ENCODE results near the gene ACER2.

The ACER2 gene

GRCh38 chr9:19481121-19481870 lies 72.5 kb downstream of the ACER2 start:
- H2BK5ac ChIP-seq (ENCODE audit: low read depth, low read length, poor library complexity) = no peak overlapping the region
- no peaks in the 10 kb centered on the region for H3K36me3 ChIP-seq (ENCODE audit: control insufficient read depth in 1 of 2, insufficient read depth in 2 of 2, low read length in 2 of 2)
- no peaks in the 10 kb centered on the region for H3K9me3 ChIP-seq (ENCODE audit: insufficient read depth, low read depth, low read length)
- no peak overlapping the region for H3K14ac ChIP-seq (ENCODE audit: low read length)
- H3K79me1 ChIP-seq (ENCODE audit: low read length) = no peaks in the 10 kb centered on the region
- H2BK120ac ChIP-seq (ENCODE audit: insufficient read depth, low read length, poor library complexity) = no peak overlapping the region
- no peaks in the 10 kb centered on the region for H3K27me3 ChIP-seq (ENCODE audit: insufficient read depth, low read length)
- no peak overlapping the region for H2AFZ ChIP-seq (ENCODE audit: insufficient read depth, low read length, poor library complexity)
- no peak overlapping the region for H4K91ac ChIP-seq (ENCODE audit: low read depth, low read length)
- no peak overlapping the region for H3K4ac ChIP-seq (ENCODE audit: low read depth, low read length)
- no peak overlapping the region for H2AK5ac ChIP-seq (ENCODE audit: low read length)
- H3K18ac ChIP-seq (ENCODE audit: low read length) = no peak overlapping the region
- no peak for DNase-seq
- H3K79me2 ChIP-seq (ENCODE audit: control insufficient read depth, insufficient read depth, low read length, poor library complexity) = no peaks in the 10 kb centered on the region
- H3K27ac ChIP-seq (ENCODE audit: low read depth, low read length) = no peak overlapping the region
- H3K9ac ChIP-seq (ENCODE audit: low read length) = no peak overlapping the region
- H3K4me1 ChIP-seq (ENCODE audit: control insufficient read depth in 1 of 2, insufficient read depth in 2 of 2, low read length in 2 of 2) = no peaks in the 10 kb centered on the region
- H3K4me2 ChIP-seq (ENCODE audit: low read length) = no peak overlapping the region
- H4K8ac ChIP-seq (ENCODE audit: low read depth, low read length) = no peak overlapping the region
- no peak overlapping the region for H3K4me3 ChIP-seq (ENCODE audit: low read depth, low read length)
- H4K12ac ChIP-seq (ENCODE audit: low read depth, low read length) = no peak overlapping the region
- no peak overlapping the region for H3K23ac ChIP-seq (ENCODE audit: low read length)
- no CpG with 5 or more reads among the region's 10 CpGs for WGBS (ENCODE audit: extremely low coverage, insufficient coverage, insufficient read length)
- no peak overlapping the region for H2BK12ac ChIP-seq (ENCODE audit: low read length)

DNA sequence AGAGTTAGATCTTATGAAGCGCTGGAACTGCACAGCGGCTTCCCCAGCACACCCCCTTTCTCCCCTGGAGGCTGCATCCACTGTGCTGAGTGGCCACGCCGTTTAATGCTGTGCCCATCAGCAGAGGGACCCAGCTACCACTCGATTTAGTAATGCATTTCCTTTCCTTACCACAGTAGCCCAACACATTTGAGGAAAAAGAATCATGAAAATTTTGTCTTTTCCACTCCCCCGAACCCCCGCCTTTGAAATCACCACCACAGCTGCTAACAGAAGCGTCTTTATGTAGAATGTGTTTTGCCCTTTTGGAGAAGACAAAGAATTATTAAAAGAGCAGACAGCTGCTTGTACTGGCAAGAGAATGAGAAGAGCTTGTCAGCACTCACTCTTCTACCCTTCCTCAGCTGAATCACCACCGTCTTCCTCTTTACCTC lies 73.2 kb downstream of the ACER2 start:
- Histone ChIP-seq H3K14ac (ENCODE audit: low read length) (no peak overlapping the region), H3K79me2 (ENCODE audit: control insufficient read depth, insufficient read depth, low read length, poor library complexity) (no peaks in the 10 kb centered on the region), H3K79me1 (ENCODE audit: low read length) (no peaks in the 10 kb centered on the region), H2BK120ac (ENCODE audit: insufficient read depth, low read length, poor library complexity) (no peak overlapping the region), H3K27ac (ENCODE audit: low read depth, low read length) (no peak overlapping the region), H3K23ac (ENCODE audit: low read length) (no peak overlapping the region), H3K4me2 (ENCODE audit: low read length) (no peak overlapping the region), H3K4ac (ENCODE audit: low read depth, low read length) (no peak overlapping the region), H2AFZ (ENCODE audit: insufficient read depth, low read length, poor library complexity) (no peak overlapping the region), H4K91ac (ENCODE audit: low read depth, low read length) (no peak overlapping the region), H2AK5ac (ENCODE audit: low read length) (no peak overlapping the region), H3K36me3 (ENCODE audit: control insufficient read depth in 1 of 2, insufficient read depth in 2 of 2, low read length in 2 of 2) (no peaks in the 10 kb centered on the region), H3K27me3 (ENCODE audit: insufficient read depth, low read length) (no peaks in the 10 kb centered on the region), H2BK5ac (ENCODE audit: low read depth, low read length, poor library complexity) (no peak overlapping the region), H4K8ac (ENCODE audit: low read depth, low read length) (no peak overlapping the region), H3K9me3 (ENCODE audit: insufficient read depth, low read depth, low read length) (no peaks in the 10 kb centered on the region), H2BK12ac (ENCODE audit: low read length) (no peak overlapping the region), H3K18ac (ENCODE audit: low read length) (no peak overlapping the region), H3K4me1 (ENCODE audit: control insufficient read depth in 1 of 2, insufficient read depth in 2 of 2, low read length in 2 of 2) (no peaks in the 10 kb centered on the region), H4K12ac (ENCODE audit: low read depth, low read length) (no peak overlapping the region), H3K9ac (ENCODE audit: low read length) (no peak overlapping the region), H3K4me3 (ENCODE audit: low read depth, low read length) (no peak overlapping the region)
- no peak for DNase-seq
- WGBS (ENCODE audit: extremely low coverage, insufficient coverage, insufficient read length) = no CpG with 5 or more reads among the region's 9 CpGs

- H3K4me3 ChIP-seq (ENCODE audit: low read depth, low read length) = no peak overlapping the region
- H3K4ac ChIP-seq (ENCODE audit: low read depth, low read length) = no peak overlapping the region
- H4K91ac ChIP-seq (ENCODE audit: low read depth, low read length) = no peak overlapping the region
- no peak overlapping the region for H3K4me2 ChIP-seq (ENCODE audit: low read length)
- H3K18ac ChIP-seq (ENCODE audit: low read length) = no peak overlapping the region
- no CpG with 5 or more reads among the region's 1 CpG for WGBS (ENCODE audit: extremely low coverage, insufficient coverage, insufficient read length)
- no peak overlapping the region for H2BK5ac ChIP-seq (ENCODE audit: low read depth, low read length, poor library complexity)
- H2AFZ ChIP-seq (ENCODE audit: insufficient read depth, low read length, poor library complexity) = no peak overlapping the region
- H2BK12ac ChIP-seq (ENCODE audit: low read length) = no peak overlapping the region
- no peaks in the 10 kb centered on the region for H3K36me3 ChIP-seq (ENCODE audit: control insufficient read depth in 1 of 2, insufficient read depth in 2 of 2, low read length in 2 of 2)
- H3K9me3 ChIP-seq (ENCODE audit: insufficient read depth, low read depth, low read length) = no peaks in the 10 kb centered on the region
- H3K4me1 ChIP-seq (ENCODE audit: control insufficient read depth in 1 of 2, insufficient read depth in 2 of 2, low read length in 2 of 2) = no peaks in the 10 kb centered on the region
- no peak overlapping the region for H2BK120ac ChIP-seq (ENCODE audit: insufficient read depth, low read length, poor library complexity)
- H3K27ac ChIP-seq (ENCODE audit: low read depth, low read length) = no peak overlapping the region
- H4K8ac ChIP-seq (ENCODE audit: low read depth, low read length) = no peak overlapping the region
- no peak overlapping the region for H3K23ac ChIP-seq (ENCODE audit: low read length)
- H2AK5ac ChIP-seq (ENCODE audit: low read length) = no peak overlapping the region
- DNase-seq = no peak
- H3K79me1 ChIP-seq (ENCODE audit: low read length) = no peaks in the 10 kb centered on the region
- H3K79me2 ChIP-seq (ENCODE audit: control insufficient read depth, insufficient read depth, low read length, poor library complexity) = no peaks in the 10 kb centered on the region
- H4K12ac ChIP-seq (ENCODE audit: low read depth, low read length) = no peak overlapping the region
- no peak overlapping the region for H3K9ac ChIP-seq (ENCODE audit: low read length)
- no peak overlapping the region for H3K14ac ChIP-seq (ENCODE audit: low read length)
- H3K27me3 ChIP-seq (ENCODE audit: insufficient read depth, low read length) = no peaks in the 10 kb centered on the region
Observed at GRCh38 chr9:19484699-19485098, 75.9 kb downstream of the ACER2 start.

GRCh38 chr9:19485193-19485592 lies 76.4 kb downstream of the ACER2 start:
- no peak overlapping the region for H3K4ac ChIP-seq (ENCODE audit: low read depth, low read length)
- H3K27ac ChIP-seq (ENCODE audit: low read depth, low read length) = no peak overlapping the region
- no peak overlapping the region for H4K12ac ChIP-seq (ENCODE audit: low read depth, low read length)
- H4K91ac ChIP-seq (ENCODE audit: low read depth, low read length) = no peak overlapping the region
- no peak overlapping the region for H3K4me3 ChIP-seq (ENCODE audit: low read depth, low read length)
- WGBS (ENCODE audit: extremely low coverage, insufficient coverage, insufficient read length) = no CpG with 5 or more reads among the region's 2 CpGs
- no peak overlapping the region for H4K8ac ChIP-seq (ENCODE audit: low read depth, low read length)
- H2BK12ac ChIP-seq (ENCODE audit: low read length) = no peak overlapping the region
- H3K36me3 ChIP-seq (ENCODE audit: control insufficient read depth in 1 of 2, insufficient read depth in 2 of 2, low read length in 2 of 2) = no peaks in the 10 kb centered on the region
- no peaks in the 10 kb centered on the region for H3K9me3 ChIP-seq (ENCODE audit: insufficient read depth, low read depth, low read length)
- no peak overlapping the region for H3K9ac ChIP-seq (ENCODE audit: low read length)
- H2AFZ ChIP-seq (ENCODE audit: insufficient read depth, low read length, poor library complexity) = no peak overlapping the region
- H3K79me2 ChIP-seq (ENCODE audit: control insufficient read depth, insufficient read depth, low read length, poor library complexity) = no peaks in the 10 kb centered on the region
- H2BK5ac ChIP-seq (ENCODE audit: low read depth, low read length, poor library complexity) = no peak overlapping the region
- H3K23ac ChIP-seq (ENCODE audit: low read length) = no peak overlapping the region
- H2AK5ac ChIP-seq (ENCODE audit: low read length) = no peak overlapping the region
- H3K79me1 ChIP-seq (ENCODE audit: low read length) = no peaks in the 10 kb centered on the region
- no peak overlapping the region for H3K4me2 ChIP-seq (ENCODE audit: low read length)
- H3K27me3 ChIP-seq (ENCODE audit: insufficient read depth, low read length) = no peaks in the 10 kb centered on the region
- no peaks in the 10 kb centered on the region for H3K4me1 ChIP-seq (ENCODE audit: control insufficient read depth in 1 of 2, insufficient read depth in 2 of 2, low read length in 2 of 2)
- no peak overlapping the region for H2BK120ac ChIP-seq (ENCODE audit: insufficient read depth, low read length, poor library complexity)
- H3K14ac ChIP-seq (ENCODE audit: low read length) = no peak overlapping the region
- no peak overlapping the region for H3K18ac ChIP-seq (ENCODE audit: low read length)
- DNase-seq = no peak
